HepG2 (cell line): ENCODE measurements around the gene ICE2. TPM values are rescaled to one million over a fixed set of nuclear protein-coding genes. Genes with fewer than 3 reads are reported as not detected.

ENCODE experiments used
- ATF6 ChIP-seq: sonication (generic); formaldehyde crosslinking; conservative IDR thresholded peaks from 2 replicates; pipeline ENCODE4 v1.4.0; 2020; ENCODE audit warnings: missing genetic modification reagents
- GZF1 ChIP-seq: sonication (generic); formaldehyde crosslinking; IDR thresholded peaks from 2 replicates; pipeline ENCODE4 v1.5.1; 2020; ENCODE audit warnings: mild to moderate bottlenecking, missing genetic modification reagents
- RFXAP ChIP-seq: sonication (generic); formaldehyde crosslinking; IDR thresholded peaks from 2 replicates; pipeline ENCODE4 v1.4.0; 2020; ENCODE audit warnings: missing genetic modification reagents, borderline replicate concordance
- SMAD3 ChIP-seq: sonication (generic); formaldehyde crosslinking; IDR thresholded peaks from 2 replicates; pipeline ENCODE4 v1.4.0; 2020; ENCODE audit warnings: missing genetic modification reagents
- YEATS4 ChIP-seq: sonication (generic); formaldehyde crosslinking; IDR thresholded peaks from 2 replicates; pipeline ENCODE4 v1.4.0; 2020; ENCODE audit warnings: missing genetic modification reagents, borderline replicate concordance
- ZFP1 ChIP-seq: IDR thresholded peaks from 2 replicates; pipeline ENCODE4 v1.6.1; 2016
- ZNF136 ChIP-seq: sonication (generic); formaldehyde crosslinking; IDR thresholded peaks from 2 replicates; pipeline ENCODE4 v1.8.1; 2022; ENCODE audit warnings: low read depth, mild to moderate bottlenecking, moderate library complexity, missing genetic modification reagents
- ZNF256 ChIP-seq: sonication (generic); formaldehyde crosslinking; conservative IDR thresholded peaks from 2 replicates; pipeline ENCODE4 v1.4.0; 2020; ENCODE audit warnings: missing genetic modification reagents
- ZNF362 ChIP-seq: sonication (generic); formaldehyde crosslinking; IDR thresholded peaks from 2 replicates; pipeline ENCODE4 v1.4.0; 2020; ENCODE audit warnings: missing genetic modification reagents, mild to moderate bottlenecking, borderline replicate concordance
- ZNF550 ChIP-seq: sonication (generic); formaldehyde crosslinking; IDR thresholded peaks from 2 replicates; pipeline ENCODE4 v1.4.0; 2020; ENCODE audit warnings: mild to moderate bottlenecking, missing genetic modification reagents, borderline replicate concordance
- ZNF713 ChIP-seq: sonication (generic); formaldehyde crosslinking; IDR thresholded peaks from 2 replicates; pipeline ENCODE4 v1.4.0; 2020; ENCODE audit warnings: mild to moderate bottlenecking, missing genetic modification reagents
- ZNF761 ChIP-seq: sonication (generic); formaldehyde crosslinking; conservative IDR thresholded peaks from 2 replicates; pipeline ENCODE4 v1.4.0; 2020; ENCODE audit warnings: mild to moderate bottlenecking, missing genetic modification reagents
- ZNF850 ChIP-seq: sonication (generic); formaldehyde crosslinking; conservative IDR thresholded peaks from 2 replicates; pipeline ENCODE4 v1.9.0; 2021; ENCODE audit warnings: mild to moderate bottlenecking, missing genetic modification reagents
- ZSCAN21 ChIP-seq: sonication (generic); formaldehyde crosslinking; IDR thresholded peaks from 2 replicates; pipeline ENCODE4 v1.8.0; 2022; ENCODE audit warnings: mild to moderate bottlenecking, missing genetic modification reagents, moderate library complexity, borderline replicate concordance
- polyA plus RNA-seq, 8 experiments: library from polyadenylated mRNA; depleted of rRNA in 3 of 8; stranded (reverse) in 7 of 8; unstranded in 1 of 8; fragments of >200 nt; fragmentation: Illumina TruSeq in 4 of 8; extraction: Trizol in 4 of 8; gene quantifications; 2 replicates each; pipeline versions ENCODE4 v1.2.1 to v1.2.3, GENCODE V29; 2011 to 2016; ENCODE audit warnings: low read depth in 4 of 8, missing spikeins in 1 of 8, mixed read lengths in 1 of 8; ENCODE audit not compliant: insufficient read depth in 1 of 8
- total RNA-seq, 5 experiments: library from RNA; depleted of rRNA; stranded (reverse); fragments of >200 nt; fragmentation: Illumina TruSeq; extraction: Trizol; gene quantifications; 2 replicates each; pipeline ENCODE4 v1.2.3, GENCODE V29; 2016; ENCODE audit warnings: low read depth in 1 of 5
- TF ChIP-seq, protein P1 (sequence below): sonication (generic); formaldehyde crosslinking; IDR thresholded peaks from one replicate; pipeline ENCODE4 v1.5.1; 2020; ENCODE audit warnings: mild to moderate bottlenecking, missing genetic modification reagents; ENCODE audit errors: not compliant biosample characterization
- TF ChIP-seq, protein P2 (sequence below): sonication (generic); formaldehyde crosslinking; IDR thresholded peaks from 2 replicates; pipeline ENCODE4 v1.5.0; 2020; ENCODE audit warnings: missing genetic modification reagents, mild to moderate bottlenecking, borderline replicate concordance

The ICE2 gene
- total and polyA plus RNA-seq, 2 of the 13 experiments (the other 11 are each of a cell fraction or from before 2014, with no cell fraction given): 24.8 to 26.4 TPM

GRCh38 chr15:60374628-60375081, 104.3 kb downstream of the ICE2 start (continued):
- TF ChIP-seq, protein P1, sequence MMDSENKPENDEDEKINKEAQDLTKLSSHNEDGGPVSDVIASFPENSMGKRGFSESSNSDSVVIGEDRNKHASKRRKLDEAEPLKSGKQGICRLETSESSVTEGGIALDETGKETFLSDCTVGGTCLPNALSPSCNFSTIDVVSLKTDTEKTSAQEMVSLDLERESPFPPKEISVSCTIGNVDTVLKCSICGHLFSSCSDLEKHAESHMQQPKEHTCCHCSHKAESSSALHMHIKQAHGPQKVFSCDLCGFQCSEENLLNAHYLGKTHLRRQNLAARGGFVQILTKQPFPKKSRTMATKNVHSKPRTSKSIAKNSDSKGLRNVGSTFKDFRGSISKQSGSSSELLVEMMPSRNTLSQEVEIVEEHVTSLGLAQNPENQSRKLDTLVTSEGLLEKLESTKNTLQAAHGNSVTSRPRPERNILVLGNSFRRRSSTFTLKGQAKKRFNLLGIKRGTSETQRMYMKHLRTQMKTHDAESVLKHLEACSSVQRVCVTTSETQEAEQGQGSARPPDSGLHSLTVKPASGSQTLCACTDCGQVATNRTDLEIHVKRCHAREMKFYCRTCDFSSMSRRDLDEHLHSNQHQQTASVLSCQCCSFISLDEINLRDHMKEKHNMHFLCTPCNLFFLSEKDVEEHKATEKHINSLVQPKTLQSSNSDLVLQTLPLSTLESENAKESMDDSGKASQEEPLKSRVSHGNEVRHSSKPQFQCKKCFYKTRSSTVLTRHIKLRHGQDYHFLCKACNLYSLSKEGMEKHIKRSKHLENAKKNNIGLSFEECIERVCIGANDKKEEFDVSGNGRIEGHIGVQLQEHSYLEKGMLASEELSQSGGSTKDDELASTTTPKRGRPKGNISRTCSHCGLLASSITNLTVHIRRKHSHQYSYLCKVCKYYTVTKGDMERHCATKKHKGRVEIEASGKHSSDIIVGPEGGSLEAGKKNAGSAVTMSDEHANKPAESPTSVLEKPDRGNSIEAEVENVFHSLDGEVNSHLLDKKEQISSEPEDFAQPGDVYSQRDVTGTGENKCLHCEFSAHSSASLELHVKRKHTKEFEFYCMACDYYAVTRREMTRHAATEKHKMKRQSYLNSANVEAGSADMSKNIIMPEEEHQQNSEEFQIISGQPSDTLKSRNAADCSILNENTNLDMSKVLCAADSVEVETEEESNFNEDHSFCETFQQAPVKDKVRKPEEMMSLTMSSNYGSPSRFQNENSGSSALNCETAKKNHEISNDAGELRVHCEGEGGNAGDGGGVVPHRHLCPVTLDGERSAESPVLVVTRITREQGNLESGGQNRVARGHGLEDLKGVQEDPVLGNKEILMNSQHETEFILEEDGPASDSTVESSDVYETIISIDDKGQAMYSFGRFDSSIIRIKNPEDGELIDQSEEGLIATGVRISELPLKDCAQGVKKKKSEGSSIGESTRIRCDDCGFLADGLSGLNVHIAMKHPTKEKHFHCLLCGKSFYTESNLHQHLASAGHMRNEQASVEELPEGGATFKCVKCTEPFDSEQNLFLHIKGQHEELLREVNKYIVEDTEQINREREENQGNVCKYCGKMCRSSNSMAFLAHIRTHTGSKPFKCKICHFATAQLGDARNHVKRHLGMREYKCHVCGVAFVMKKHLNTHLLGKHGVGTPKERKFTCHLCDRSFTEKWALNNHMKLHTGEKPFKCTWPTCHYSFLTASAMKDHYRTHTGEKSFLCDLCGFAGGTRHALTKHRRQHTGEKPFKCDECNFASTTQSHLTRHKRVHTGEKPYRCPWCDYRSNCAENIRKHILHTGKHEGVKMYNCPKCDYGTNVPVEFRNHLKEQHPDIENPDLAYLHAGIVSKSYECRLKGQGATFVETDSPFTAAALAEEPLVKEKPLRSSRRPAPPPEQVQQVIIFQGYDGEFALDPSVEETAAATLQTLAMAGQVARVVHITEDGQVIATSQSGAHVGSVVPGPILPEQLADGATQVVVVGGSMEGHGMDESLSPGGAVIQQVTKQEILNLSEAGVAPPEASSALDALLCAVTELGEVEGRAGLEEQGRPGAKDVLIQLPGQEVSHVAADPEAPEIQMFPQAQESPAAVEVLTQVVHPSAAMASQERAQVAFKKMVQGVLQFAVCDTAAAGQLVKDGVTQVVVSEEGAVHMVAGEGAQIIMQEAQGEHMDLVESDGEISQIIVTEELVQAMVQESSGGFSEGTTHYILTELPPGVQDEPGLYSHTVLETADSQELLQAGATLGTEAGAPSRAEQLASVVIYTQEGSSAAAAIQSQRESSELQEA (CRISPR knock-in tag): no peak
- no peak for TF ChIP-seq ZNF550 (CRISPR knock-in tag)
- no peak for TF ChIP-seq ZSCAN21 (CRISPR knock-in tag)
- TF ChIP-seq ZNF136 (CRISPR knock-in tag): no peak
- TF ChIP-seq ZNF713 (CRISPR knock-in tag): no peak
- TF ChIP-seq SMAD3 (CRISPR knock-in tag): peak; percentile 74; the same call in 1 of the 2 replicates
- no peak for TF ChIP-seq ZFP1 (CRISPR knock-in tag)
- no peak for TF ChIP-seq ZNF850 (CRISPR knock-in tag)
- no peak for TF ChIP-seq ZNF256 (CRISPR knock-in tag)
- 0 out of 2 replicates have a peak, but pooled peaks have one; percentile 28 for TF ChIP-seq RFXAP
- TF ChIP-seq GZF1 (CRISPR knock-in tag): no peak
- TF ChIP-seq ZNF761 (CRISPR knock-in tag): 0 out of 2 replicates have a peak, but pooled peaks have one; percentile 61
- TF ChIP-seq ZNF362: no peak
- TF ChIP-seq, protein P2, sequence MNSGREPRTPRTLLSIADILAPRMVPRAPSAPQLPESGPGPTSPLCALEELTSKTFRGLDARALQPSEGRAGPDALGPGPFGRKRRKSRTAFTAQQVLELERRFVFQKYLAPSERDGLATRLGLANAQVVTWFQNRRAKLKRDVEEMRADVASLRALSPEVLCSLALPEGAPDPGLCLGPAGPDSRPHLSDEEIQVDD: no peak
- no peak for TF ChIP-seq ATF6 (CRISPR knock-in tag)
- peak; percentile 39; the same call in 1 of the 2 replicates for TF ChIP-seq YEATS4 (CRISPR knock-in tag)
